G401.6 (cell line): ENCODE results near the gene ATP2B2.

ENCODE experiments used
- FAIRE-seq: peaks from 2 replicates; lab custom pipeline; 2012; peaks lifted over from hg19 to GRCh38; lab: Jason Lieb, UNC

The ATP2B2 gene

GRCh38 chr3:10294030-10294586 lies 211.3 kb downstream of the ATP2B2 start:
- FAIRE-seq, result no peak

- no peak for FAIRE-seq
Measured at GRCh38 chr3:10292505-10293419, 212.6 kb downstream of the ATP2B2 start, which contains the start of gene GHRL. Gene GHRL (minus strand): TSS chr3:10292947. CDS start chr3:10290180, 2,767 bp downstream.

GRCh38 chr3:10291641-10292040 lies 213.7 kb downstream of the ATP2B2 start:
- no peak for FAIRE-seq

- FAIRE-seq, result no peak
Measured at GRCh38 chr3:10290481-10291176, 214.8 kb downstream of the ATP2B2 start.

GRCh38 chr3:10289787-10290355 lies 215.5 kb downstream of the ATP2B2 start:
- no peak for FAIRE-seq

GRCh38 chr3:10289077-10289476 lies 216.3 kb downstream of the ATP2B2 start:
- no peak for FAIRE-seq

- no peak for FAIRE-seq
Measured at GRCh38 chr3:10288575-10288960, 216.8 kb downstream of the ATP2B2 start.

- FAIRE-seq, result no peak
Measured at GRCh38 chr3:10287936-10288574, 217.3 kb downstream of the ATP2B2 start.

- no peak for FAIRE-seq
Measured at GRCh38 chr3:10286596-10287295, 218.6 kb downstream of the ATP2B2 start.

- FAIRE-seq, result no peak
Measured at GRCh38 chr3:10286133-10286524, 219.3 kb downstream of the ATP2B2 start.

- no peak for FAIRE-seq
Measured at GRCh38 chr3:10285272-10286132, 219.9 kb downstream of the ATP2B2 start.

GRCh38 chr3:10284496-10284895 lies 220.9 kb downstream of the ATP2B2 start:
- FAIRE-seq, result no peak

- no peak for FAIRE-seq
Measured at GRCh38 chr3:10283638-10284037, 221.7 kb downstream of the ATP2B2 start.

GRCh38 chr3:10281951-10282350 lies 223.4 kb downstream of the ATP2B2 start:
- no peak for FAIRE-seq

GRCh38 chr3:10280571-10280970 lies 224.8 kb downstream of the ATP2B2 start:
- no peak for FAIRE-seq

- no peak for FAIRE-seq
Measured at GRCh38 chr3:10280177-10280529, 225.2 kb downstream of the ATP2B2 start.

- FAIRE-seq, result no peak
Measured at GRCh38 chr3:10279384-10280176, 225.8 kb downstream of the ATP2B2 start.

- FAIRE-seq, result no peak
Measured at GRCh38 chr3:10278501-10278900, 226.9 kb downstream of the ATP2B2 start.

- no peak for FAIRE-seq
Measured at GRCh38 chr3:10277115-10277625, 228.2 kb downstream of the ATP2B2 start.

- no peak for FAIRE-seq
Measured at GRCh38 chr3:10274601-10275000, 230.8 kb downstream of the ATP2B2 start.
